ENCODE data around the gene STARD8.

The STARD8 gene

DNA sequence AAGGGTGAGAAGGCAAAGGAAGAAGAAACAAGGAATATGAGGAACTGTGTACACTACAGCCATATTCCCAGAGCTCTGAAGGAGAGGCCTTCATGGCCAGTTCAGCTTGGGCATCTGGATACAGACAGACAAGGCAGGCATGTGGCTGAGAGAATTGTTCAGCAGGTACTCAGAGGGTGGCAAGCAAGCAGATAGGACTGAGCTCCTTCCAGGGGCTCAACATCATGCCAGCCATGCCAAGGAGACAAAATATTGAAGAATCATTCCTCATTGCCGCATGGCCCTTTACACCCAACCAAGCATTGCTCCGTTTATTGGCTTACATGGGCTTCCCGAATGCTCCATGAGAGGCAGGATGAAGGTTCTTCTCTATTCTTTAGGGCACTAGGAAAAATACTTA lies 102.8 kb downstream of the STARD8 start:
- no peak for DNase-seq

DNA sequence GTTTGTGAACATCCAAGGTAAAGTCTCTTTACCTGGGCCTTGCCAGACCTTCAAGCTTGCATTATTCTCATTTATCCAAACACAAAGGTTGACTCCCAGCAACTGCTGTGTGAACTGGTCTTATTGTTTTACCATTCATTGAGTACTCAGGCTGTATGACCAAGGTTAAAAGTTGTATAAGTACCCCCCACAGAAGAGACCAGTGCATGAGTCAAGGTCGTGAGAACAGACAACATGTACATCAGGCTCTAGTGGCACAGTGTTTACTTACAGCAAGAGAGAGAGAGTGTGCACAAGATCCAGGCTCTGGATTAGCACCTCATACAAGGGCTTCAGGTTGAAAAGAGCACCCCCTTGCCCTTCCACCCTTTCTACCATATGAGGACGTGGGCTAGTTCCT lies 103.9 kb downstream of the STARD8 start:
- DNase-seq: no peak

DNA sequence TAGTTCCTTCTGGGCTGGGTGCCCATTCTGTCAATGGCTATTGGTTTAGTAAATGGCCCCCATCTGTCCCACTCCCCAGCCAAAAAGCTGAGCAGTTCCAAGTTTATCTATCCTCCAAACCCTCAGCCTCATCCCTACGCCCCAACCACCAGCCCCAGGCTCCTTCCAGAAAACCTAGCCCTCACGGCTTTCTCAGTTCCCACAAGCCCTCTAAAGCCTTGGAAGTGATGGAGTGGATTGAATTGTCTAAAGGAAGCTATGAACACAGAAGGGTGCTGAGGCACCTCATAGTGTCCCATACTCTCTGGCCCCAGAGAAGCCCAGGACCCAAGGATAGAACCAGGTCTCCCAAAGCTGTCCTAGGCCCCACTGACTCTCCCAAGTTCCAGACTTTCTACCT lies 105.8 kb downstream of the STARD8 start:
- DNase-seq: no peak

DNA sequence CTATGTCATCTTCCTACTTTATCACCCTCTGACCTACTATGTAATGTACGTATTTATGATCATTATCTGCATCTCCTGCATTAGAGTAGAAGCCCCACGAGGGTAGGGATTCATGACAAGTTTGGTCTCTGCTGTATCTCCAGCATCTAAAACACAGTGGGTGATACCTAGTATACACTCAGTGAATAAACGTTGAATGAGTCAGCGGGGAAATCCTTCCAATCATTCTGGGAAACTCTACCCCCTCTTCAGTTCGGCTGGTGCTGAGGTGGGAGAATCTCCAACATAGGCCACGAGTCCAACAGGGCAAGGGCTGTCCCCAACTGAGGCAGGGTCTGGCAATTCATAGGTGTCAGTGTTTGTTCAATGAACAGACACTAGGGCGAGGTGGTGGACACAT lies 106.9 kb downstream of the STARD8 start:
- no peak for DNase-seq

DNA sequence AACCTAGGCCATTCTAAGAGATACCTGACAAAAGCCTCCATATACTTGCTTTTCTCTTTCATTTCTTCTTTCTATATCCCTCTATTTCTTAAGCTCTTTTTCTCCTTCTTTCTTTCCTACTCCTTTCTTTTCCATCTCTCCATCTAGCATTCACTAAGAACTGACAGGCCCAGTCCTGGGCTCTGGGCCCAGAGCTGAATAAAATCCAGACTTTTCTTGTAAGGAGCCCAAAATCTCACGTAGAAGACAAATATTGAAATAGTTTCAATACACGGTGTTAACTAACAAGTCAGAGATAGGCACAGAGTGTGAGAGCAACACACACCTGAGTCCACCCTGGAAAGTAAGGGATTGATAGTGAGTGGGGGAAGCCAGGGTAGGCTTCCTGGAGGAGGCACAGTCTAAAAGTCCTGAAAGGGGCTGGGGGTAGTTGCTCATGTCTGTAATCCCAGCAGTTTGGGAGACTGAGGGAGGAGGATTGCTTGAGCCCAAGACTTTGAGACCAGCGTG lies 108.2 kb downstream of the STARD8 start:
- DNase-seq: no peak

DNA sequence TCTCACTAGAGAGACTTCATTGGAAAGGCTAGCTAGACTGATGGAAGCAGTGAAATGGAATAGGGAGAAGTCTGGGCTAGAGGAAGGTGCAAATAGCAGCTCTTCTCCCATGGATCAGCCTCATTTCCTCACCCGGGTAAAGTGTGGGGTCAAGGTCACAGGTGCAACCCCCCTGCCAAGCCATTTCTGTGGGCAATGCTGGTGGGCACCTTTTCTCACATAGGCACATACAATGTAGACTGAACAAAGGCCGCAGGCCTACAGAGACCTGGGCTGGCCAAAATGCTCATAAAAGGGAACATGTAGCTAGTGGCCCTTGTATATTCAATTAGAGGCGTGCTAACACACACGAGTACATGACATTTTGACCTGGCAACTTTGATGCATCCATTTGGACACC lies 109.9 kb downstream of the STARD8 start:
- no peak for DNase-seq

DNA sequence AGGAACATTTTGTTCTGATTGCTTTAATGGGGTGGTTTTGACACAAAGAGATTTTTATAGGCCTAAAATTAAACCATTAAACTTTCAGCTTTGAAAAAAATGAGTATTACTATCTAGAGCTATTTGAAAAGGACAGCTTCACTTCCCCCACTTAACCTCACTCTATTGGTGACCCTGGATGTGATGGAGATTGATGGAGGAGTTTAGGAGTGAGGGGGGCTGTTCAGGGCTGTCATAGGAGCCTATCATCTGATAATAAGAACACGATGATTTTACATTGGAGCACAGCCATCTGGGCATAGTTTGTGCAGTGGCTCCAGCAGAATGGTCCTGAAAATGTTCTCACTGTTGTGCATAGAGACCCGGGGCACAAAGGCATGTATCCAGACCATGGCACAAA lies 110.3 kb downstream of the STARD8 start:
- DNase-seq: no peak

DNA sequence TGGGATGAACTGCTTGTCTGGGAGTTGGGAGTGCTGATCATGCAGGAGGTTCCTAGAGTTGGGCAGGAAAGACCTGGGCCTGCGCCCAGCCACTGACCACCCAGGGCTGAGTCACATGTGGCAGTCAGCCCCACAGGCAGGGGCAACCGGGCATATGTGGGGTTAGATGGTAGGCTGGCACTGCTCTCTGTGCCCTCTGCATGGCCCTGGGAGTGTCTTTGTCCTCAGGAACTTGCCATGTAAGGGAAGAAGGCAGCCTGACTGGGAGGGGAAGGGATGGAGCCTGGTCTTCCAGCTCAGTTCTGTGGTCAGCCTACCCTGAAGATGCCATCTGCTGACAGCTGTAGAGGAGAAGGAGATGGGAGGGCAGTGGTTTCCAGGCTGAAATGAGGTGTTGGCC lies 111.2 kb downstream of the STARD8 start:
- no peak for DNase-seq

DNA sequence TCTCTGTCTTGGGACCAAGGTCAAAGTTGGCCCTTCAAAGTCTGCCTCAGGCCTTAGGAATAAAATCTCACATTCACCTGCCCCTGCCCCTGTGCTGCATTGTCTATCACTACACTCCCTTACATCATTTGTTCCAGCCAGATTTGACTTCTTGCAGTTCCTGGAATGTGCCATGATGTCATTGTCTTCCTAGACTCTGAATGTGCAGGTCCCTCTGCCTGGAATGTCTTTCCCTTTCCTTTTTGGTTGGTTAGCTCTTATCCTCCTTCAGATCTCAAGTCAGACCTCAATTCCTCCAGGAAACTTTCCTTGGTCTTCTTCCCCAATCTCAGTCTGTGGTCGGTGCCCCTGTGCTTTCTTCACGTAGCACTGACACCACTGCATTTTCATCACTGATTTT lies 113.6 kb downstream of the STARD8 start:
- no peak for DNase-seq

DNA sequence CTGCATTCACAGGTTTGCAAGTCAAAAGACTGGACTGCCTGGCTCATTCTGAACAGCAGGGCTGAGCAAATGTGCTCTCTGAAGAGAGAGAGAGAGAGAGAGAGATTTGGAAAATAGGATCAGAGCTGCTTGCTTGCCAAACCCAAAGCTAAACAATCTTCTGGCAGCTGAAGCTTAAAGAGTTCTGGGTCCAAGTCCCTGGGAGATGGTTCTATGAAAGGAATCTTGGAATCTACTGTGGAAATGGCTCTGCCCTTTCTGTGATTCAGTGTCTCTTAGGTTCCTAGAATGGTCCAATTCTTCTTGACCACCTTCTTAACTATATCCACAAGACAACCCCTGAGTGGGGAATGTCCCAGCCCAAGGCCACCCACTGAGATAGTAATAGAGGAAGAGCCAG lies 115.3 kb downstream of the STARD8 start:
- no peak for DNase-seq

DNA sequence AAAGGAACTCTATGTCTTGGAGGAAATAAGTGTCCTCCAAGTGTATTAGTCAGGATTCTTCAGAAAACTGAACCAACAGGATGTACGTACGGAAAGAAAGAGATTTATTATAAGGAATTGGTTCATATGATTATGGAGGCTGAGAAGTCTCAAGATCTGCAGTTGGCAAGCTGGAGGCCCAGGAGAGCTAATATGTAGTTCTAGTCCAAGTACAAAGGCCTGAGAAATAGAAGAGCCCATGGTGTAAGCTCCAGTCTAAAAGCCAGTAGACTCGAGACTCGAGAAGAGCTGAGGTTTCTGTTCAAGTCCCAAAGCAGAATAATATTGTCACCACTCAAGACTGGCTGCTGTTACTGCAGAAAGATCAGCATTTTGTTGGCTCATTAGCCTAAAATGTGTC lies 116.0 kb downstream of the STARD8 start:
- no peak for DNase-seq
